Liver (tissue), 9 donors: Measurements from ENCODE around the gene RIT1. TPM values are rescaled to one million over a fixed set of nuclear protein-coding genes. Genes with fewer than 3 reads are reported as not detected.

ENCODE experiments used
- DNase-seq: peaks from one replicate; pipeline ENCODE4 v3.0.0-alpha.2; 2017; ENCODE audit warnings: low spot score
- H3K27ac ChIP-seq, 2 donors: one replicate each; pipeline ENCODE4 v1.7.0; 2013; ENCODE audit warnings: inconsistent platforms in 2 of 2, low read length in 2 of 2, control low read depth in 1 of 2, low read depth in 1 of 2, mild to moderate bottlenecking in 1 of 2
- H3K27me3 ChIP-seq, 4 donors: one replicate each; pipeline versions ENCODE4 v1.6.1 to v1.7.0; 2013; ENCODE audit warnings: low read length in 3 of 4, inconsistent platforms in 1 of 4, mild to moderate bottlenecking in 1 of 4, moderate library complexity in 1 of 4; ENCODE audit not compliant: control insufficient read depth in 4 of 4, insufficient read depth in 4 of 4
- H3K36me3 ChIP-seq, 4 donors: one replicate each; pipeline versions ENCODE4 v1.6.1 to v1.7.0; 2013; ENCODE audit warnings: low read length in 3 of 4, mild to moderate bottlenecking in 3 of 4, low read depth in 1 of 4, moderate library complexity in 1 of 4; ENCODE audit not compliant: control insufficient read depth in 4 of 4, insufficient read depth in 3 of 4
- H3K4me1 ChIP-seq, 4 donors: one replicate each; pipeline versions ENCODE4 v1.6.1 to v1.7.0; 2013; ENCODE audit warnings: low read length in 3 of 4, mild to moderate bottlenecking in 3 of 4, moderate library complexity in 1 of 4; ENCODE audit not compliant: control insufficient read depth in 4 of 4, insufficient read depth in 4 of 4
- H3K4me3 ChIP-seq, 3 donors: one replicate each; pipeline versions ENCODE4 v1.6.1 to v1.7.0; 2013; ENCODE audit warnings: low read length in 3 of 3, control low read depth in 1 of 3, low read depth in 1 of 3, mild to moderate bottlenecking in 1 of 3
- H3K9ac ChIP-seq, 2 donors: one replicate each; pipeline ENCODE4 v1.7.0; 2013; ENCODE audit warnings: low read length in 2 of 2, mild to moderate bottlenecking in 2 of 2, moderate library complexity in 2 of 2, control low read depth in 1 of 2, low read depth in 1 of 2
- H3K9me3 ChIP-seq, 4 donors: one replicate each; pipeline versions ENCODE4 v1.6.1 to v1.7.0; 2013; ENCODE audit warnings: low read length in 3 of 4; ENCODE audit not compliant: control insufficient read depth in 4 of 4
- ATF3 ChIP-seq: IDR thresholded peaks from 2 replicates; pipeline ENCODE4 v1.6.1; 2016; ENCODE audit warnings: antibody characterized with exemption
- EGR1 ChIP-seq, 2 donors: IDR thresholded peaks; 2 replicates each; pipeline ENCODE4 v1.6.1; 2016 to 2018; ENCODE audit warnings: antibody characterized with exemption in 2 of 2, low read depth in 2 of 2
- FOXA1 ChIP-seq: IDR thresholded peaks from 2 replicates; pipeline ENCODE4 v1.6.1; 2016; ENCODE audit warnings: antibody characterized with exemption
- FOXA2 ChIP-seq: IDR thresholded peaks from 2 replicates; pipeline ENCODE4 v1.6.1; 2016; ENCODE audit warnings: antibody characterized with exemption
- GABPA ChIP-seq, 2 donors: IDR thresholded peaks in 1 of 2; conservative IDR thresholded peaks in 1 of 2; 2 replicates each; pipeline ENCODE4 v1.6.1; 2016; ENCODE audit warnings: antibody characterized with exemption in 2 of 2, mild to moderate bottlenecking in 1 of 2, moderate library complexity in 1 of 2
- HNF4A ChIP-seq, 2 donors: conservative IDR thresholded peaks; 2 replicates each; pipeline ENCODE4 v1.6.1; 2016; ENCODE audit warnings: antibody characterized with exemption in 2 of 2, mild to moderate bottlenecking in 2 of 2
- MAX ChIP-seq: IDR thresholded peaks from 2 replicates; pipeline ENCODE4 v1.6.1; 2016; ENCODE audit warnings: antibody characterized with exemption
- RAD21 ChIP-seq, 2 donors: IDR thresholded peaks; 2 replicates each; pipeline ENCODE4 v1.6.1; 2016; ENCODE audit warnings: antibody characterized with exemption in 2 of 2, mild to moderate bottlenecking in 2 of 2
- RXRA ChIP-seq, 2 donors: IDR thresholded peaks; 2 replicates each; pipeline ENCODE4 v1.6.1; 2017 to 2018; ENCODE audit warnings: antibody characterized with exemption in 2 of 2, mild to moderate bottlenecking in 1 of 2
- SP1 ChIP-seq: IDR thresholded peaks from 2 replicates; pipeline ENCODE4 v1.6.1; 2018; ENCODE audit warnings: antibody characterized with exemption, mild to moderate bottlenecking
- TAF1 ChIP-seq: conservative IDR thresholded peaks from 2 replicates; pipeline ENCODE4 v1.6.1; 2016; ENCODE audit warnings: antibody characterized with exemption, mild to moderate bottlenecking
- YY1 ChIP-seq: IDR thresholded peaks from 2 replicates; pipeline ENCODE4 v1.6.1; 2016; ENCODE audit warnings: antibody characterized with exemption, mild to moderate bottlenecking
- ZBTB33 ChIP-seq: IDR thresholded peaks from 2 replicates; pipeline ENCODE4 v1.6.1; 2016; ENCODE audit warnings: antibody characterized with exemption
- WGBS: extraction: QIAGEN DNeasy Blood & Tissue Kit; methylation state at CpG from one replicate; pipeline ENCODE4 v1.1.7; 2013; 5-methylcytosine and 5-hydroxymethylcytosine counted together
- polyA plus RNA-seq, 2 donors: library from polyadenylated mRNA; stranded (reverse) in 1 of 2; unstranded in 1 of 2; fragments of 200-250 nt in 1 of 2; fragments of >200 nt in 1 of 2; fragmentation: Nextera tagmentation in 1 of 2; extraction: Ambion mirVana in 1 of 2; gene quantifications; one replicate each; pipeline versions ENCODE4 v1.2.1 to v1.2.3, GENCODE V29; 2013 to 2015
- total RNA-seq, 2 donors: library from RNA; depleted of rRNA; stranded (reverse); fragments of >200 nt; gene quantifications; one replicate each; pipeline ENCODE4 v1.2.3, GENCODE V29; 2014
- donor health status: healthy.
- donor health status: healthy.
- donor health status: healthy.
- donor health status: healthy.
- donor health status: healthy.

RIT1 gene
- total and polyA plus RNA-seq, 4 donors = 3.1 to 14.3 (median 8.1) TPM

GRCh38 chr1:155858800-155859233 is 52.3 kb downstream of the RIT1 start:
- peaks cover 0 to 6% (median 4%) of the 10 kb centered on the region in 4 donors for H3K36me3 ChIP-seq
- DNase-seq = no peak
- no peaks in the 10 kb centered on the region for H3K27me3 ChIP-seq
- peak overlapping the region; percentile 50 to 84 (median 63) for H3K4me3 ChIP-seq
- H3K9ac ChIP-seq = peak overlapping the region; percentile 78 to 99
- H3K27ac ChIP-seq = peak overlapping the region; percentile 96 to 98
- peaks cover 5 to 23% (median 16%) of the 10 kb centered on the region in 4 donors for H3K4me1 ChIP-seq
- TF ChIP-seq RXRA (IDR thresholded peaks at IDR 0.05) (peak in 1 of 2 donors; percentile 12), HNF4A (conservative IDR thresholded peaks at IDR 0.05) (no peak)
- 39% methylated on average over 12 of the region's 12 CpGs for WGBS
- H3K9me3 ChIP-seq = no peaks in the 10 kb centered on the region

- H3K4me3 ChIP-seq = peak within 1 kb of the TSS; percentile 71 to 99 (median 96)
- peak within 1 kb of the TSS; percentile 97 for H3K9ac ChIP-seq
- peaks cover 5 to 23% (median 16%) of the 10 kb centered on the region in 4 donors for H3K4me1 ChIP-seq
- peak; percentile 86 for DNase-seq
- no peak for TF ChIP-seq FOXA2
- no peak for TF ChIP-seq FOXA1
- peak in 1 of 2 donors; percentile 70 for TF ChIP-seq EGR1 (IDR thresholded peaks at IDR 0.05; ENCODE audit: low read depth in 2 of 2)
- peak; percentile 54 for TF ChIP-seq TAF1
- peak in 1 of 2 donors; percentile 10 for TF ChIP-seq RXRA (IDR thresholded peaks at IDR 0.05)
- TF ChIP-seq HNF4A (conservative IDR thresholded peaks at IDR 0.05) = peak in 1 of 2 donors; percentile 4
- no peak for TF ChIP-seq ATF3
- peak; percentile 95 for TF ChIP-seq MAX
- TF ChIP-seq GABPA (IDR thresholded peaks at IDR 0.05 in 1 of 2, conservative IDR thresholded peaks at IDR 0.05 in 1 of 2) = peak; percentile 71 to 95
- peak; percentile 99 for TF ChIP-seq YY1
- TF ChIP-seq RAD21 (IDR thresholded peaks at IDR 0.05) = peak in 1 of 2 donors; percentile 26
- peak; percentile 52 for TF ChIP-seq SP1
- peak; percentile 94 for TF ChIP-seq ZBTB33
- H3K27me3 ChIP-seq = no peaks in the 10 kb centered on the region
- peak within 1 kb of the TSS; percentile 91 to 94 for H3K27ac ChIP-seq
- peaks cover 4 to 19% (median 14%) of the 10 kb centered on the region in 4 donors for H3K36me3 ChIP-seq
- H3K9me3 ChIP-seq = no peaks in the 10 kb centered on the region
- 14% methylated on average over 46 of the region's 46 CpGs for WGBS
These were observed 53.9 kb downstream of the RIT1 start, which contains the start of gene GON4L for GRCh38 chr1:155856975-155857930. GON4L (minus strand) TSS chr1:155857214; CDS start chr1:155853780, 3,434 bp downstream.
